BJ (cell line): ENCODE data around the gene BASP1. TPM values are rescaled to one million over a fixed set of nuclear protein-coding genes. Genes with fewer than 3 reads are reported as not detected.

Experiments
- CTCF ChIA-PET: fragments of 350-600 bp; formaldehyde crosslinking; extraction: SDS; loops from one replicate; lab custom pipeline; 2021; ENCODE audit warnings: antibody characterized with exemption, inconsistent platforms; lab: Yijun Ruan, JAX
- POLR2A ChIA-PET: fragments of 300-600 bp; sonication (Branson Sonifier 250); formaldehyde crosslinking; extraction: SDS; loops from one replicate; lab custom pipeline; 2021; ENCODE audit warnings: antibody characterized with exemption; lab: Charles Lee
- DNase-seq: peaks from one replicate; pipeline ENCODE4 v3.0.0-alpha.2; 2011; ENCODE audit warnings: low read depth
- H3K27me3 ChIP-seq: 2 replicates; pipeline ENCODE4 v1.6.0; 2011; ENCODE audit warnings: low read length; ENCODE audit not compliant: control insufficient read depth, insufficient read depth
- H3K36me3 ChIP-seq: 2 replicates; pipeline ENCODE4 v1.5.1; 2011; ENCODE audit warnings: low read length; ENCODE audit not compliant: control insufficient read depth, insufficient read depth
- H3K4me3 ChIP-seq: 2 replicates; pipeline ENCODE4 v1.5.1; 2011; ENCODE audit warnings: low read depth, mild to moderate bottlenecking, control low read depth, low read length
- CTCF ChIP-seq: IDR thresholded peaks from 2 replicates; pipeline ENCODE4 v1.5.1; 2011; ENCODE audit warnings: low read depth, mild to moderate bottlenecking, control low read depth, inconsistent platforms, low read length, moderate library complexity; ENCODE audit not compliant: insufficient read depth
- polyA plus RNA-seq: library from polyadenylated mRNA; depleted of rRNA; stranded (reverse); fragments of >200 nt; gene quantifications from 2 replicates; pipeline ENCODE4 v1.2.3, GENCODE V29; 2011

Gene BASP1
- polyA plus RNA-seq, 1 experiment = 48.7 TPM

- CTCF ChIA-PET = interaction anchor here (0.5 to 1.2 kb wide), 3 partner anchors 11 to 86 kb away, joined by 3 read pairs; no protein-coding TSS in a partner anchor
- no peaks in the 10 kb centered on the region for H3K27me3 ChIP-seq
- no peak overlapping the region for H3K4me3 ChIP-seq
- no peaks in the 10 kb centered on the region for H3K36me3 ChIP-seq
- no peak for DNase-seq
- no peak for TF ChIP-seq CTCF
- POLR2A ChIA-PET = no interaction called here
Observed at GRCh38 chr5:17259630-17260257, 42.3 kb downstream of the BASP1 start.

- Histone ChIP-seq H3K4me3 (no peak overlapping the region), H3K27me3 (no peaks in the 10 kb centered on the region), H3K36me3 (no peaks in the 10 kb centered on the region)
- CTCF ChIA-PET = interaction anchor here (1.2 kb wide), 1 partner anchor 55 kb away, joined by 3 read pairs; no protein-coding TSS in a partner anchor
- no peak for TF ChIP-seq CTCF
- no peak for DNase-seq
- POLR2A ChIA-PET = no interaction called here
Observed at GRCh38 chr5:17260549-17260948, 43.1 kb downstream of the BASP1 start.

- Histone ChIP-seq H3K36me3 (no peaks in the 10 kb centered on the region), H3K4me3 (no peak overlapping the region), H3K27me3 (no peaks in the 10 kb centered on the region)
- CTCF ChIA-PET = interaction anchor here (1.2 kb wide), 1 partner anchor 54 kb away, joined by 3 read pairs; no protein-coding TSS in a partner anchor
- no peak for TF ChIP-seq CTCF
- DNase-seq = no peak
- POLR2A ChIA-PET = no interaction called here
Observed at GRCh38 chr5:17261075-17261474, 43.6 kb downstream of the BASP1 start.

GRCh38 chr5:17265041-17265440 is 47.6 kb downstream of the BASP1 start:
- no peak for DNase-seq
- Histone ChIP-seq H3K36me3 (no peaks in the 10 kb centered on the region), H3K4me3 (no peak overlapping the region), H3K27me3 (no peaks in the 10 kb centered on the region)
- no peak for TF ChIP-seq CTCF
- CTCF ChIA-PET = no interaction called here
- POLR2A ChIA-PET = no interaction called here

GRCh38 chr5:17267106-17267505 is 49.7 kb downstream of the BASP1 start:
- no peak for DNase-seq
- Histone ChIP-seq H3K27me3 (no peaks in the 10 kb centered on the region), H3K36me3 (no peaks in the 10 kb centered on the region), H3K4me3 (no peak overlapping the region)
- CTCF ChIA-PET = interaction anchor here (0.6 to 1.6 kb wide), 3 partner anchors 35 to 321 kb away, joined by 3 read pairs; no protein-coding TSS in a partner anchor
- POLR2A ChIA-PET = no interaction called here
- no peak for TF ChIP-seq CTCF
